HepG2 (cell line): ENCODE results near the gene VEPH1.

Source experiments
- BHLHE40 ChIP-seq: IDR thresholded peaks from 2 replicates; pipeline ENCODE4 v1.6.1; 2011; ENCODE audit warnings: low read length, improper control_type of control experiment
- CTCF ChIP-seq: sonication (generic); formaldehyde crosslinking; IDR thresholded peaks from 2 replicates; pipeline ENCODE4 v1.5.0; 2020; ENCODE audit warnings: mild to moderate bottlenecking, missing genetic modification reagents, moderate library complexity
- FOXK2 ChIP-seq: fragments of 450-650 bp; IDR thresholded peaks from 2 replicates; pipeline ENCODE4 v1.6.1; 2016
- HDAC2 ChIP-seq: sonication (generic); formaldehyde crosslinking; IDR thresholded peaks from 2 replicates; pipeline ENCODE4 v1.4.0; 2020; ENCODE audit warnings: missing genetic modification reagents
- HHEX ChIP-seq: IDR thresholded peaks from 2 replicates; pipeline ENCODE4 v1.6.1; 2016; ENCODE audit warnings: control low read depth
- HOXA7 ChIP-seq: sonication (generic); formaldehyde crosslinking; IDR thresholded peaks from 2 replicates; pipeline ENCODE4 v1.8.1; 2022; ENCODE audit warnings: mild to moderate bottlenecking, missing genetic modification reagents, moderate library complexity
- MEF2D ChIP-seq: sonication (generic); formaldehyde crosslinking; IDR thresholded peaks from 2 replicates; pipeline ENCODE4 v1.5.1; 2020; ENCODE audit warnings: mild to moderate bottlenecking, missing genetic modification reagents
- MYC ChIP-seq: sonication (generic); formaldehyde crosslinking; IDR thresholded peaks from 2 replicates; pipeline ENCODE4 v1.9.0; 2021; ENCODE audit warnings: missing genetic modification reagents, borderline replicate concordance
- POLR2A ChIP-seq, 2 experiments: IDR thresholded peaks; 2 replicates each; pipeline ENCODE4 v1.6.1; 2011; ENCODE audit warnings: low read depth in 2 of 2, low read length in 2 of 2, mild to moderate bottlenecking in 1 of 2, moderate library complexity in 1 of 2; ENCODE audit not compliant: insufficient read depth in 1 of 2
- SMC3 ChIP-seq: IDR thresholded peaks from 2 replicates; pipeline ENCODE4 v1.6.1; 2011; ENCODE audit warnings: low read length, improper control_type of control experiment
- SP1 ChIP-seq, 2 experiments: fragments of 450-650 bp in 1 of 2; sonication (generic) in 1 of 2; formaldehyde crosslinking in 1 of 2; IDR thresholded peaks; 2 replicates each; pipeline versions ENCODE4 v1.4.0 to v1.6.1; 2016 to 2020; ENCODE audit warnings: missing genetic modification reagents in 1 of 2
- TAF1 ChIP-seq: sonication (generic); formaldehyde crosslinking; IDR thresholded peaks from 2 replicates; pipeline ENCODE4 v1.4.0; 2020; ENCODE audit warnings: missing genetic modification reagents
- ZMAT5 ChIP-seq: sonication (generic); formaldehyde crosslinking; IDR thresholded peaks from 2 replicates; pipeline ENCODE4 v1.5.0; 2020; ENCODE audit warnings: mild to moderate bottlenecking, low read depth, missing genetic modification reagents, borderline replicate concordance
- ZNF747 ChIP-seq: sonication (generic); formaldehyde crosslinking; IDR thresholded peaks from 2 replicates; pipeline ENCODE4 v1.8.1; 2023; ENCODE audit warnings: missing genetic modification reagents, mild to moderate bottlenecking, borderline replicate concordance

- TF ChIP-seq MEF2D (CRISPR knock-in tag) (no peak), HHEX (no peak), HDAC2 (CRISPR knock-in tag) (no peak), ZMAT5 (CRISPR knock-in tag) (no peak), SP1 (IDR thresholded peaks at IDR 0.05) (no peak), SP1 (CRISPR knock-in tag; IDR thresholded peaks at IDR 0.05) (no peak), TAF1 (CRISPR knock-in tag) (no peak), HOXA7 (CRISPR knock-in tag) (no peak), FOXK2 (no peak), SMC3 (no peak), BHLHE40 (no peak), ZNF747 (CRISPR knock-in tag) (no peak), POLR2A (IDR thresholded peaks at IDR 0.05; ENCODE audit: insufficient read depth in 1 of 2, low read depth in 2 of 2, low read length in 2 of 2) (no peak), MYC (no peak), CTCF (no peak)
These were observed 95.4 kb downstream of the VEPH1 start for GRCh38 chr3:157407769-157408168.
